Measurements from ENCODE around the gene MORN5. TPM values are rescaled to one million over a fixed set of nuclear protein-coding genes. Genes with fewer than 3 reads are reported as not detected.

The MORN5 gene
- total RNA-seq, 4 donors from 2014 or later: 3.8 to 4.0 TPM; not detected in 2

DNA sequence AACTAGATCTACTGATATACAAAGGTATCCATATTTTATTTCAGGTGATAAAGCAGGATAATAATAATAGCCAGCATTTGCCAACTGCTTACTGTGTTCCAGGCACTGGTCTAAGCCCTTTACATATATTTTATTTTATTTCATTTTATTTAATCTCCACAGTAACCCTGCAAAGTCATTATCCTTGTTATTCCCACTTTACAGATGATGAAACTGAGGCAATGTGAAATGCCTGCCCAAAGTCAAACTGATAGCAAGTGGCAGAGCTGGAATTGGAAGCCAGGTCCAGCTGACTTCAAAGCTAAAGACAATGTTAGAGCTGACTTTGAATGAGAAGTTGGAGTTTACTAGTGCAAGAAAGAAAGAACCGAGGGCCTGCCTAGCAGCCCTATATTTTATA is 24.8 kb downstream of the MORN5 start:
- TF ChIP-seq POLR2A (IDR thresholded peaks at IDR 0.05) (no peak), EP300 (IDR thresholded peaks at IDR 0.05; ENCODE audit: low read depth) (no peak), CTCF (IDR thresholded peaks at IDR 0.05) (no peak), POLR2AphosphoS5 (IDR thresholded peaks at IDR 0.05) (no peak)
- intact Hi-C loops (cut with DNase I; ENCODE audit: low total_unique reads) (no loop called here), in situ Hi-C loops (cut with MboI; ENCODE audit: low pct_ligation_motif_present in 1 of 4, low pct_unique_long_range_greater_than_20kb in 1 of 4, low sequenced_read_pairs in 3 of 4) (no loop called here)
- no peak for DNase-seq
- Histone ChIP-seq H3K4me1 (peaks cover 0 to 8% (median 1%) of the 10 kb centered on the region in 4 donors), H3K27ac (no peak overlapping the region), H3K36me3 (no peaks in the 10 kb centered on the region), H3K9me3 (no peaks in the 10 kb centered on the region), H3K4me3 (no peak overlapping the region), H3K27me3 (no peaks in the 10 kb centered on the region)
- 62 to 73% methylated on average over 1 of the region's 1 CpG for WGBS, 2 donors (ENCODE audit: low coverage in 1 of 2)

GRCh38 chr9:122186301-122186700 is 26.6 kb downstream of the MORN5 start:
- Histone ChIP-seq H3K27me3 (no peaks in the 10 kb centered on the region), H3K4me1 (peaks cover 0 to 5% (median 0%) of the 10 kb centered on the region in 4 donors), H3K27ac (no peak overlapping the region), H3K36me3 (no peaks in the 10 kb centered on the region), H3K9me3 (no peaks in the 10 kb centered on the region), H3K4me3 (no peak overlapping the region)
- DNase-seq: peak; percentile 51
- in situ Hi-C loops (cut with MboI; ENCODE audit: low pct_ligation_motif_present in 1 of 4, low pct_unique_long_range_greater_than_20kb in 1 of 4, low sequenced_read_pairs in 3 of 4): no loop called here
- no peak for TF ChIP-seq POLR2AphosphoS5 (IDR thresholded peaks at IDR 0.05)
- no peak for TF ChIP-seq EP300 (IDR thresholded peaks at IDR 0.05; ENCODE audit: low read depth)
- intact Hi-C loops (cut with DNase I; ENCODE audit: low total_unique reads): no loop called here
- 57% methylated on average over 5 of the region's 5 CpGs; no CpG with 5 or more reads in 1 of the 2 donors for WGBS, 2 donors (ENCODE audit: low coverage in 1 of 2)

- 66 to 85% methylated on average over 3 to 8 of the region's 8 CpGs for WGBS, 2 donors (ENCODE audit: low coverage in 1 of 2)
- no peak for DNase-seq
- peaks cover 0 to 5% (median 0%) of the 10 kb centered on the region in 4 donors for H3K4me1 ChIP-seq
- H3K27me3 ChIP-seq: no peaks in the 10 kb centered on the region
- H3K9me3 ChIP-seq: no peaks in the 10 kb centered on the region
- TF ChIP-seq EP300 (IDR thresholded peaks at IDR 0.05; ENCODE audit: low read depth) (no peak), POLR2A (IDR thresholded peaks at IDR 0.05) (no peak), POLR2AphosphoS5 (IDR thresholded peaks at IDR 0.05) (no peak), CTCF (IDR thresholded peaks at IDR 0.05) (no peak)
- in situ Hi-C loops (cut with MboI; ENCODE audit: low pct_ligation_motif_present in 1 of 4, low pct_unique_long_range_greater_than_20kb in 1 of 4, low sequenced_read_pairs in 3 of 4): no loop called here
- H3K4me3 ChIP-seq: no peak overlapping the region
- intact Hi-C loops (cut with DNase I; ENCODE audit: low total_unique reads): no loop called here
- no peak overlapping the region for H3K27ac ChIP-seq
- no peaks in the 10 kb centered on the region for H3K36me3 ChIP-seq
Measured at GRCh38 chr9:122186777-122187470, 27.2 kb downstream of the MORN5 start.

DNA sequence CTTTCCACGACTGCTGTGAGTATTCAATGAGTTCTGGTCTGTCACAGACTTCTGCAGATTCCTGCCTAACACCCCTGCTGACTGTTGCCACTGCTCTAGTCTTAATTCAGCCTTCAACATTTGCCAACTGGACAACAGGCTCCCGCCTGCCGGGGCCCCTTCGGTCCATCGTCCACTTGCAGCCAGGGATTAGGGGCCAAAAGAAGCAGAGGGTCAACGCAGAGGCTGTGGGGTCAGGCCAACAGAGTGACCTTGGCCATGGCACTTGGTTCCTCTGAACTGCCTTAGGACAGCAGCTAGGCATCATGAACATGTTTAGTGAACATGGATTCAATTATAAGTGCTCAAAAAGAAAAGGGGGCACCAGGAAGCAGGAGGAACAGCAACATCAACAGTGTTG is 28.7 kb downstream of the MORN5 start:
- intact Hi-C loops (cut with DNase I; ENCODE audit: low total_unique reads) (no loop called here), in situ Hi-C loops (cut with MboI; ENCODE audit: low pct_ligation_motif_present in 1 of 4, low pct_unique_long_range_greater_than_20kb in 1 of 4, low sequenced_read_pairs in 3 of 4) (no loop called here)
- peaks cover 0 to 5% (median 0%) of the 10 kb centered on the region in 4 donors for H3K4me1 ChIP-seq
- H3K27me3 ChIP-seq: no peaks in the 10 kb centered on the region
- H3K27ac ChIP-seq: no peak overlapping the region
- no peak for DNase-seq
- WGBS, 2 donors (ENCODE audit: low coverage in 1 of 2): 85% methylated on average over 6 of the region's 6 CpGs; no CpG with 5 or more reads in 1 of the 2 donors
- H3K36me3 ChIP-seq: no peaks in the 10 kb centered on the region
- H3K4me3 ChIP-seq: no peak overlapping the region
- no peaks in the 10 kb centered on the region for H3K9me3 ChIP-seq
- TF ChIP-seq EP300 (IDR thresholded peaks at IDR 0.05; ENCODE audit: low read depth): no peak

DNA sequence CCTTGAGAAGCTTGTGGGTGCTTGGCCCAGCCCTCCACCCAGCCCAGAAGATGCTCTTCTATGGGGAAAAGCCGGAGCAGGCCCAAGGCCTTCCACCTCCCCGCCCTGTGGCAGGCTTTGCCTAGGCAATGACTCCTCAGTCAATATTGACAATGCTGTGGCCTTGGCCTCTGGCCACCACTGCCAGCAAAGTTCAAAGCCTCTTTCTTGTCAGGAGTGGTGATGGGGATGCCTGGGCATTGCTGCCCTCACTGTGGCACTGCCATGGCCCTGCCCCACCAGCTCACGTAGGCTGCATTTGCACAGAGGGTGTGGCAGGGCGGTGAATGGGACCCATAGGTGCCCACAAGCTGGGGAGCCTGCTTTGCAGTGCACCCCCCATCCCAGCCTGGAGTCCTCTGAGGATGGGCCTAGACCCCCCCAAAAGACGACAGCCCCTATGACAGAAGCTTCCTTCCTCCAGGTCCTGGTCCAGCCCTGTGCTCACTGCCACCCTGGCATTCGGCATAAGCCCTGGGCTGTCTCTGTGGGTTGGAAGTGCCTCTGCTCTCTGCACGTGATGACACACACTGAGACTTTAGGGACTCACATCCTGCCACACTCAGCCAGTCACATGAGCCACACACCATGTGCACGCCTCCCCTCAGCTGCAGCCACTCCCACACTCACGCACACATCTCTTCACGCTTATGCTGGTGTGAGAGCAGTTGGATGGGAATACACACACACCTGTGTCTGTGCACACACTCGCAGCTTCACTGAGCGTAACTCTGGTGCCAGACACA is 31.1 kb downstream of the MORN5 start:
- Histone ChIP-seq H3K27me3 (no peaks in the 10 kb centered on the region), H3K27ac (no peak overlapping the region), H3K36me3 (no peaks in the 10 kb centered on the region), H3K9me3 (no peaks in the 10 kb centered on the region), H3K4me1 (peaks cover 0 to 5% (median 0%) of the 10 kb centered on the region in 4 donors), H3K4me3 (no peak overlapping the region)
- in situ Hi-C loops (cut with MboI; ENCODE audit: low pct_ligation_motif_present in 1 of 4, low pct_unique_long_range_greater_than_20kb in 1 of 4, low sequenced_read_pairs in 3 of 4): no loop called here
- DNase-seq: no peak
- TF ChIP-seq POLR2AphosphoS5 (IDR thresholded peaks at IDR 0.05) (no peak), CTCF (IDR thresholded peaks at IDR 0.05) (no peak), EP300 (IDR thresholded peaks at IDR 0.05; ENCODE audit: low read depth) (no peak), POLR2A (IDR thresholded peaks at IDR 0.05) (no peak)
- intact Hi-C loops (cut with DNase I; ENCODE audit: low total_unique reads): no loop called here
- WGBS, 2 donors (ENCODE audit: low coverage in 1 of 2): 56 to 60% methylated on average over 1 to 12 of the region's 12 CpGs

Measured in transverse colon (tissue), 4 donors.